CD1c-positive myeloid dendritic cell (primary cell): ENCODE data around the gene ZNF277.

ENCODE experiments used
- DNase-seq: peaks from one replicate; pipeline ENCODE4 v3.0.0-alpha.2; 2016; ENCODE audit errors: extremely low spot score

Gene ZNF277, protein sequence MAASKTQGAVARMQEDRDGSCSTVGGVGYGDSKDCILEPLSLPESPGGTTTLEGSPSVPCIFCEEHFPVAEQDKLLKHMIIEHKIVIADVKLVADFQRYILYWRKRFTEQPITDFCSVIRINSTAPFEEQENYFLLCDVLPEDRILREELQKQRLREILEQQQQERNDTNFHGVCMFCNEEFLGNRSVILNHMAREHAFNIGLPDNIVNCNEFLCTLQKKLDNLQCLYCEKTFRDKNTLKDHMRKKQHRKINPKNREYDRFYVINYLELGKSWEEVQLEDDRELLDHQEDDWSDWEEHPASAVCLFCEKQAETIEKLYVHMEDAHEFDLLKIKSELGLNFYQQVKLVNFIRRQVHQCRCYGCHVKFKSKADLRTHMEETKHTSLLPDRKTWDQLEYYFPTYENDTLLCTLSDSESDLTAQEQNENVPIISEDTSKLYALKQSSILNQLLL

GRCh38 chr7:112206238-112206990 is at the start of gene ZNF277, which contains the start of gene DOCK4:
ZNF277 (plus strand) TSS chr7:112206695; CDS start chr7:112206717, 22 bp downstream.
DOCK4 (minus strand) TSS chr7:112206399; CDS start chr7:112206138, 261 bp downstream.
- peak; percentile 100 for DNase-seq

GRCh38 chr7:112157072-112157471 is 49.4 kb upstream of the ZNF277 start:
- DNase-seq, result no peak

DNA sequence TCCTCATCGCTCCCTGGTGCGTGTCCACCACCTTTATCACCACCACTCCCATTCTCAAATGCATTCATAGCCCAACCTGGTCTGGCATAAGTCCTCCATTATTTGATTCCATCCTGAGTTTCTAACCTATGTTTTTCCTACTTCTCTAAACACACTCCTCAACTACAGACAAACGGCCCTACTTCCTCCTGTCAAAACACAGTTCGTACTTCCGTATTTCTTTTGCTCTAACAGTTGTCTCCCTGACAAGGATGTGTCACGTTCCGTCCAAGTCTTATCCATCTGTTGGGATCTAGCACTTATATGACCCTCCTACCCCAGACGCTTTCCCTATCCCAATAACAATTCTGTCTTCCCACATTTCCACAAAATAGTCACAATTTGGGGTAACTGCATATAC is 47.1 kb upstream of the ZNF277 start:
- peak; percentile 65 for DNase-seq

DNA sequence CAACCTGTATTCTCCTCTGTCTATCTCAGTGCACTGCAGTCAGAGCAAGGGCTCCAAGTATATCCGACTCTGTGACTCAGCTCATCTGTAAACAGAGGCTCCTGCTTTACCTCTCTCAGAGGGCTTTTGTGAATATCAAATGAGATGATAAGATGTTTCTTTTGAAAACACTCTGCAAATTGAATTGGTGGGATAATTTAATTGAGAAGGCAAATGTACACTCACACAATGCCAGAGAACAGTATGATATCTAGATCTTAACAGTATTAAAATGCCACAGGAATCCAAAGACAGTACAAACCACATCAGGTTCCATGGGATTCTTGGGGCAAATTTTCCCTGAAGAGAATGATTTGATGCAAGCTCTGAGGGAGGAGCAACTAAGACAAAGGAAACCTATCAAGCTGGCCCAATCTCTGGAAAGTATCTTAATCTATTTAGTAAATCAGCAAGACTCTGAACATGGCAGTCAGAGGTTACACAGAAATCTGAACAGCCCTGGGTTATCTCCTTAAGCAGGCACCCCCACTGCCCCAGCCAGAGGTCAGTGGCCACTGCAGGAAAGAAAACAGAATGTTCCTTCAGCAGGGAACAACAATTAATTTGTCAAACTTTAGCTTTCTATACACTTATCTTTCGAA is 46.2 kb upstream of the ZNF277 start:
- DNase-seq, result no peak

DNA sequence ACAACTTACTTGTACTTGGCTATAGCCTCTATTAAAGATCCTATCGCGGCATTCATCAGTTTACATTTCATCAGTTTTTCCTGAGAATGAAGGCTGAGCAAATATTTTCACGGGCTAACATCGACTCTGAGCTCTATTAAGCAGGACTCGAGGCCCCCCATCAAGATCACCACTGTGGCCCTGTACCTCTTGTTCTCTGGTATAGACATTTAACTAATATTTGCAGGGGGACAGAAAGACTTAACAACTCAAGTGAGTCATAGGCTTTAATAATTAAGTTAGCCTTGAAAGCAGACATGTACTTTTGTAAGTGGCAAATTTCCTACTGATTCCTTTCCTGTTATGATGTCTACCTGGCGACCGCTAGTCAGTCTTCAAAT is 45.7 kb upstream of the ZNF277 start:
- DNase-seq, result no peak

GRCh38 chr7:112161253-112162141 is 45.0 kb upstream of the ZNF277 start:
- no peak for DNase-seq

GRCh38 chr7:112162142-112162766 is 44.2 kb upstream of the ZNF277 start:
- no peak for DNase-seq

DNA sequence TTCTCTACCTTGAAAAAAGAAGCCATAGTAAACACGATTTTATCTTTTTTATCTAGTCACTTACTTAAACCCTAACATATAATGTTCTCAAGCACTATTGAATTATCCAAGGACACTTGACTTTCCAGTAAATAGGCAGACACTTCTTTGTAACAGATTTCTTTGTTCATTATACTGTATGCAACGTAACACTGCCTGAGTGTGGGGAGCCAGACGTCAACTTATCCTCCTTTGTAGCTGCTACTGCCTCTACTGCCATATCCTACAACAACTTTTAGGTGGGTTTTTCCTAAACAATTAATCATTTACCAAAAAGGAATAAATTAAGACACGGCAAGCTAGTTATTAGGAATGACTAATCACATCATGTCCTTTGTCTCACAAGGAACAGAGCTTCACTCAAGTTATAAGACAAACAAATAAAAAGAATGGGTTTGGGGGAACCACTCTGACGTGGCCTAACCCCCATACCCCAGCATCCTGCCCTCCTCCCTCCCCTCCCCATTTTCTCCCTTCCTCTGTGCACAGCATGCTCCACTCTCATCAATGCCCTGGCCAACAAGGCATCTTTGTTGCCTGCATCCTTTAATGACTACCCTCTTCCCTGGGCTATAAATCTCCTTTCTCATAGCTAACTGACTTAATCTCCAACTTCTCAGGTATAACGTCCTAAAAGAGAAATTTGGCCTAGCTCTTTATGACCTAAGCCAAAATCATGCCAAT is 43.5 kb upstream of the ZNF277 start:
- no peak for DNase-seq

DNA sequence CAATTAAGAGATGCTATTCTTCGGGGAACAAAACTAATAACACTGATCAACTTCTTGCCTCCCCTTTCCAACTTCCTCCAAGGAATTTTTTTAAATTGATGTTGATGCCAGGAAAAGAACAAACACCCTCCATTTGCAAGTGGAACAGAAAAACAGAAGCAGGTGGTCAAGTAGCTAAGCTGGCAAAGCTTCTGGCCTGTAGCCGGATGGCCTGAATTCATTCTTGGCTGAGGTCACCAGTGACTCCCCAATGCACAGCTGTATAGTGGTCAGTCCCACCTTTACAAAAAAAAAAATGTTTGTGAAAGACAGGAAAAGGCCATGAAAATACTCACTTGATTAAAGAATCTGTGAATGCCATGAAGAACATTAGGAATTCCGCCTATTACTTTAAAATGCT is 39.3 kb upstream of the ZNF277 start:
- no peak for DNase-seq

DNA sequence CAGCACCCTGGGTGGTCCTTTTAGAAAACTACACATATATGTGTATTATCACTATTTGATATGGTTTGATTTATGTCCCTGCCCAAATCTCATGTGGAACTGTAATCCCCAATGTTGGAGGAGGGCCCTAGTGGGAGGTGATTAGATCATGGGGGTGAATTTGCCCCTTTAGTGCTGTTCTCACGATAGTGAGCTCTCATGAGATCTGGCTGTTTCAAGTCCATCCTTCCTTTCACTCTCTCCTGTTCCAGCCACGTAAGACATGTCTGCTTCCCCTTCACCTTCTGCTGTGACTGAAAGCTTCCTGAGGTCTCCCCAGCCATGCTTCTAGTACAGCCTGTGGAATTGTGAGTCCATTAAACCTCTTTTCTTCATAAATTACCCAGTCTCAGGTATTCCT is 37.6 kb upstream of the ZNF277 start:
- no peak for DNase-seq

- no peak for DNase-seq
These were observed 34.8 kb upstream of the ZNF277 start for GRCh38 chr7:112171673-112172072.

DNA sequence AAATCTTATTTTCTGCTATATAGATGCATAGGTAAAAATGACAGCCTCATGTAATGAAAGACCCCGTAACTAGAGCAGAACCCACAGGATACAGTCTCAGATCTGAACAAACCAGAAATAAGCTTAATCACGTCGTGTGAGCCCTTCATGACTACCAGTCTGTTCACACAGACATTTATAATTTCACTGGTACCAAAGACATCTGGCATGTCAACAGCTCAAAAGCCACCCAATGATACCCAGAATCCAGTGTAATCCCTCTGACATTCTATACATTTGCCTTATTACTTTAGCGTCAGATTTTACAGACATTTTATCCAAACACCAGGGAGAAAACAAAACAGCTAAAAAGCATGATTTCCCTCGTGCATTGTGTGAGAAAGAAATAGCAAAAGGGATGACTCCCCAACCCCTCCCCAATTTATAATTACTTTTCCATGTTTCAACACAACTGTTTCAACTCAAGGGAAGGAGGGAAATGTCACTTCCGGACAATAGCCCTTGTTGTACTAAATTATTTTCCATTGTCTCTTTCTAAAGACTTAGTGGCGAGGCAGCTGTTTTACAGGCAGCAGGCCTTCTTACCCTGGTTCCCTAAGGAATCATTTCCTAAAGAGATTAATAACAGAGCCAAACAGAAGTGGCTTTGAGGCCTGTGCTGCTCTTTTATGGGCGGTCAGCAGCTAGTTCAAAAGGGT is 33.5 kb upstream of the ZNF277 start:
- no peak for DNase-seq

DNA sequence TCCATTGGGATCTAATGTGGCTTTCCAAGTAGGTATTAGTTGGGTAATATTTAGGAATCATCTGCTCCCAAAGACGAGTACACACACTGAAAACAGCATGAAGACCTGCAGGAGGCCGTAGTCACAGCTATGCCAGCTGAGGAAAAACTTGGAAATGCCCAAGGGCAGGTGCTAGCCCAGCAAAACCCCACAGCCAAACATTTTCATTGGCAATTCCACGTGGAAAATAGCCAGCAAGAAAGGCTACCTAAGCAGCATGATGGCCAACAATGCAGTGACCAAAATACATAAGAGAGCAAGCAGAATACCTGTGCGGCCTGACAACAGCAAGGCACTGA is 33.0 kb upstream of the ZNF277 start:
- no peak for DNase-seq

GRCh38 chr7:112174192-112174591 is 32.3 kb upstream of the ZNF277 start:
- no peak for DNase-seq

GRCh38 chr7:112176241-112176640 is 30.3 kb upstream of the ZNF277 start:
- no peak for DNase-seq

DNA sequence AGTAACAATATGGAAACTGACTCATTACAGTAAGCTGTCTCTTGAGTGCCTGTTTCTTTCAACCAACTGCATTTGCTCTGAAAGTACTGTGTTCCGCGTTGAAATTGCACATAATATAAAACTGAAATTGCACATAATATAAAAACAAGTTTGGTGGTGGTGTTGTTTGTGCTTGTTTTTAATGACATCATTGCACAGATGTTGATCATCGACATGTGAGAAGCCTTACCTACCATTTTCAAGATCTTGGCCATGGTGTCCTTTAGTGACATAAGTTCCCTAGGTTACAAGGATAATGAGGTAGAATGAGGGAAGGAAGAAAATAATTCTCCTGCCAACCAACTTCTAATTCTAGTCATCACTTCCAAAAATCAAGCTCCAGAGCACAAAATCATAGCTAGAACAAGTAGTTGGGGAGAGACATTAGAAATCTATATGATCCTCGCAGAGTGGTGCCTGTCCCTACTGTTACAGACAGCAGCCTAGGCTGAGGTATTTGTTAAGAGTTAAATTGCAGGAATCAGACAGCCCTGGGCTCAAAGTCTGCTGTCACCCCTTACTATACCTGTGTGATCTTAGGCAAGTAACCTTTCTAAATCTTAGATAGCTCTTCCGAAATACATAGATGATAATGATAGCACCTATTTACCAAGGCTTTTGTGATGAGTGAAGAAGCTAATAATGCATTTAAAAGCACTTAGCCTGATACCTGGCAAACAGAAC is 29.6 kb upstream of the ZNF277 start:
- DNase-seq, result no peak

DNA sequence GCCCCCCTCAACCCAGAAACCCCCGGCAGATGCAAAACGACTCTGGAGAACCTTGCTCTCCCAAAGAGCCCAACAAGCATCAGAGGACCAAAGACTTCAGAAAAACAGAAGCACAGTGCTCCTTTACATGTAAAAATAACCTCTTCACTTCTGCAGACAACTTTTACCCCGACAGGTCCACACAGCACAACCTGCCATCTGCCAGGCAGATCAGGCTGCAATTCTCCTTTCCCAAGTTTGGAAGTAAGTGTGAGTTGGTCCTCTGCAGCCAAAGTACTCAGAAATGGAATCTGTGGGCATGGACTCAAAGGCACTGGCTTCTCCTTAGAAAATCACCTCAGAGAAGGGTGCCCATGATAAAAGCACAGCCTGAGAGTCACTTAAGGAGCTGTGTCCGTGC is 26.3 kb upstream of the ZNF277 start:
- DNase-seq, result no peak

DNA sequence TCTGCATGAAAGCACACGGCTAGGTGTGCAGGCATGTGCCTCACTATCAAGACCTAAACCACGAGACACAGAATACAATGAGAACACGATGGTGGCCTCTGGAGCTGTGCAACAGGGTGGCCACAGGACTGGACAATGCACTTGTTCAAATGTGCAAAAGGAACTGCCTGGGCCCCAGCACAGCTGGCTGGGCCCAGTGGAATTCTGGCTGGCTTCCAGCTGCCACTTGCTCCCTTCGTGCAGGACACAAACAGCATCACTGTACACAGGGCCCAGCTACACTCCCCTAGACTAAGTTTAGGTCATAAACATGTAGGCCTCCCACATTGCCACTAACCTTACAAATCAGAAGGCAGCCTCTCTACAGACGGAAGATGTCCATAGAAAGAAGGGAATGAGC is 23.7 kb upstream of the ZNF277 start:
- no peak for DNase-seq

DNA sequence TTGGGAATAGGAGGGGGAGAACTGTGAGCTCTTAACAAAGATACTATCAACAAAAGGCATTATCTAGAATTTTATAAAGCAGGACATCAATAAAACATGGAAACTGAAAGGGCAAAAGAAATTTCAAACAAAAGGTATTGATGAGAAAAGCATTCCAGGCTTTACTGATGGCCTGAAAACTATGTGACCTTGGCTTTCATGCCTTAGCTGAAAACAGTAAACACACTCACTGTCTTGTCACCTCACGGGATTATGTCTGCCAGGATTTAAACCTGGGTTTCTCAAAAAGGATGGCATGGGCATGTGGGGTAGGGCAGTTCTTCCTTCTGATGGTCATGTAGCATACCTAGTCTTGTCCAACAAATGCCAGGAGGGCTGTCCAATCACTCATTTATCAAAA is 23.2 kb upstream of the ZNF277 start:
- DNase-seq, result no peak
